ENCODE data around the gene MSANTD3.

Gene MSANTD3

DNA sequence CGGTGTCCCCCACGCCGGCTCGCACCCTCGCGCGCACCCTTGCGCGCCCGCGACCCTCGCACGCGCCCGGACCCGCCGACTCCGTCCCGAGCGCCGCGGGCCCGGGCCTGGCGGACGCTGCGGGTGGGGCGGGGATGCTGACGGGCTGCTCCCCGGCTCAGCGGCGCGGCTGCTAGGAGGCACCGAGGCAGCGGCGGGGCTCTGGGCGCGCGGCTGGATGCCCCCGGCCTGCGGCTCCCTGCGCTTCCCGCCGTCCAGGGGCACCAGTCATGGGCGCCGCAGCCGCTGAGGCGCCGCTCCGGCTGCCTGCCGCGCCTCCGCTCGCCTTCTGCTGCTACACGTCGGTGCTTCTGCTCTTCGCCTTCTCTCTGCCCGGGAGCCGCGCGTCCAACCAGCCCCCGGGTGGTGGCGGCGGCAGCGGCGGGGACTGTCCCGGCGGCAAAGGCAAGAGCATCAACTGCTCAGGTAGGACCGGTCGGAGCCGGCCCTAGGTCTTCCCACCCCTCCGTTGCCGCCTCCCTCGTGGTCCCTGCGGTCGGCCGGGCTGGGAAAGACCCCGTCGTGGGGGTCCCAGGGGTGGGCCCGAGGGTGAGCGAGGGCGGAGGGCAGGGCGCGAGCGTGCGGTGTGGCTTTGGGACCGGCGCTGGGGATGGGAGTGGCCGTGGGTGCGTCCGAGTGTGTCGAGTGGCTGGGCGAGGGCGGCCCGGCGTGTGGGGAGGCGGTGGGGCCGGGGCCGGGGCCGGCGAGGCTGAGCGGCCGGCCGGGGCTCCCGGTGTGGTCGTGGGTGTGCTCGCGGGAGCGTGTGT is 46.5 kb downstream of the MSANTD3 start:
- no peak for DNase-seq
- TF ChIP-seq, protein P1, sequence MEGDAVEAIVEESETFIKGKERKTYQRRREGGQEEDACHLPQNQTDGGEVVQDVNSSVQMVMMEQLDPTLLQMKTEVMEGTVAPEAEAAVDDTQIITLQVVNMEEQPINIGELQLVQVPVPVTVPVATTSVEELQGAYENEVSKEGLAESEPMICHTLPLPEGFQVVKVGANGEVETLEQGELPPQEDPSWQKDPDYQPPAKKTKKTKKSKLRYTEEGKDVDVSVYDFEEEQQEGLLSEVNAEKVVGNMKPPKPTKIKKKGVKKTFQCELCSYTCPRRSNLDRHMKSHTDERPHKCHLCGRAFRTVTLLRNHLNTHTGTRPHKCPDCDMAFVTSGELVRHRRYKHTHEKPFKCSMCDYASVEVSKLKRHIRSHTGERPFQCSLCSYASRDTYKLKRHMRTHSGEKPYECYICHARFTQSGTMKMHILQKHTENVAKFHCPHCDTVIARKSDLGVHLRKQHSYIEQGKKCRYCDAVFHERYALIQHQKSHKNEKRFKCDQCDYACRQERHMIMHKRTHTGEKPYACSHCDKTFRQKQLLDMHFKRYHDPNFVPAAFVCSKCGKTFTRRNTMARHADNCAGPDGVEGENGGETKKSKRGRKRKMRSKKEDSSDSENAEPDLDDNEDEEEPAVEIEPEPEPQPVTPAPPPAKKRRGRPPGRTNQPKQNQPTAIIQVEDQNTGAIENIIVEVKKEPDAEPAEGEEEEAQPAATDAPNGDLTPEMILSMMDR (IDR thresholded peaks at IDR 0.05; ENCODE audit: borderline replicate concordance, extremely low read depth, low read length, poor library complexity, severe bottlenecking), result no peak
- no peak for TF ChIP-seq EZH2 (IDR thresholded peaks at IDR 0.05; ENCODE audit: borderline replicate concordance, low read depth, low read length, severe bottlenecking)
- Histone ChIP-seq H3K4me1 (ENCODE audit: insufficient read depth, low read length) (no peaks in the 10 kb centered on the region), H3K4me2 (ENCODE audit: insufficient read depth, low read length) (no peak overlapping the region), H3K9me3 (ENCODE audit: insufficient read depth, low read length, severe bottlenecking) (no peaks in the 10 kb centered on the region), H3K36me3 (ENCODE audit: insufficient read depth, low read length) (no peaks in the 10 kb centered on the region), H2AFZ (ENCODE audit: low read depth, low read length) (no peak overlapping the region), H4K20me1 (ENCODE audit: insufficient read depth, low read length) (no peaks in the 10 kb centered on the region), H3K79me2 (ENCODE audit: insufficient read depth, low read length) (no peaks in the 10 kb centered on the region), H3K27ac (ENCODE audit: low read length) (no peak overlapping the region), H3K27me3 (ENCODE audit: insufficient read depth, low read length, poor library complexity) (peaks cover 3% of the 10 kb centered on the region), H3K9ac (ENCODE audit: low read depth, low read length) (no peak overlapping the region), H3K4me3 (ENCODE audit: low read depth in 1 of 2, low read length in 2 of 2) (no peak overlapping the region)
- ATAC-seq (ENCODE audit: insufficient read depth, low read depth), result no peak; the same call in 2 of the 3 replicates

DNA sequence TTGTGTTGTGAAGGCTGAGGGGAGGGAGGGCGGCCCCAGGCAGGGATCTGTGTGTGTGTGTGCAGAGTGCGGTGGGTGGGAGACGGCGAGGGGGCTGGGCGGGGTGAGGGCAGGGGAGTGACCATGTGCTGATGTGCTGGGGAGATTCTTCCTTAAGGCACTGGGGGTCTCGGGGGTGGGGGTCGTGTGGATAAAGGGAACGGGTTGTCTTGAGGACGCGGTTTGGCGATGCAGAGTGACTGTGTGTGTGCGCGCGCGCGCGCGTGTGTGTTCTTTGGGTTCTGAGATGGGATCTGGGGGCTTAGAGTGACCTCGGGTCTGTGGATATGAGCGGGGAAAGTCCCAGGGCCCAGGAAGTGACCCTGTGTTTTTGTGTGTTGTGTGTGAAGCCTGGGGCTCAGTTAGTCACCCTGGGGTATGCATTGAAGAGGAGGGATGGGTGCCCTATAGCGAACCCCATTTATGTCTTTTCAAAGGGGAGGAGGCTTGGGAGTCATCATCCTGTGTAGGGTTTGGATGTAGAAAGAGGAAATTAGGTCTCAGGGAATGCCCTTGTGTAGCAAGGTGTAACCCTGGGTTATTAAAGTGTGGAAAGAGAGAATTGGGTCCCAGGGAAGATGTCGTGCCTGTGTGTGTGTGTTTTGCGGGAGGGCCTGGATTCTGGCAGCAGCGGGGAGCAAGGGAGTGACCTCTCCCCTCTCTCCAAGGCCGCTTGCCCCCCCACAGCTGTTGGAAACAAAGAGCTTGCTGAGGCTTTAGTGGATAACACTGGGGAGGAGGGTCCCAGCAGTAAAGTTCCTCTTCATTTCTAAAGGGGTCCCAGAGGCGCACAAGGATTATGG is 47.4 kb downstream of the MSANTD3 start:
- Histone ChIP-seq H3K4me3 (ENCODE audit: low read depth in 1 of 2, low read length in 2 of 2) (no peak overlapping the region), H4K20me1 (ENCODE audit: insufficient read depth, low read length) (no peaks in the 10 kb centered on the region), H3K79me2 (ENCODE audit: insufficient read depth, low read length) (no peaks in the 10 kb centered on the region), H3K36me3 (ENCODE audit: insufficient read depth, low read length) (no peaks in the 10 kb centered on the region), H3K27me3 (ENCODE audit: insufficient read depth, low read length, poor library complexity) (peaks cover 3% of the 10 kb centered on the region), H2AFZ (ENCODE audit: low read depth, low read length) (no peak overlapping the region), H3K4me2 (ENCODE audit: insufficient read depth, low read length) (no peak overlapping the region), H3K4me1 (ENCODE audit: insufficient read depth, low read length) (no peaks in the 10 kb centered on the region), H3K9me3 (ENCODE audit: insufficient read depth, low read length, severe bottlenecking) (no peaks in the 10 kb centered on the region), H3K27ac (ENCODE audit: low read length) (no peak overlapping the region), H3K9ac (ENCODE audit: low read depth, low read length) (no peak overlapping the region)
- TF ChIP-seq, protein P1 (IDR thresholded peaks at IDR 0.05; ENCODE audit: borderline replicate concordance, extremely low read depth, low read length, poor library complexity, severe bottlenecking), result no peak
- no peak for TF ChIP-seq EZH2 (IDR thresholded peaks at IDR 0.05; ENCODE audit: borderline replicate concordance, low read depth, low read length, severe bottlenecking)
- DNase-seq (no peak), ATAC-seq (ENCODE audit: insufficient read depth, low read depth) (no peak)

DNA sequence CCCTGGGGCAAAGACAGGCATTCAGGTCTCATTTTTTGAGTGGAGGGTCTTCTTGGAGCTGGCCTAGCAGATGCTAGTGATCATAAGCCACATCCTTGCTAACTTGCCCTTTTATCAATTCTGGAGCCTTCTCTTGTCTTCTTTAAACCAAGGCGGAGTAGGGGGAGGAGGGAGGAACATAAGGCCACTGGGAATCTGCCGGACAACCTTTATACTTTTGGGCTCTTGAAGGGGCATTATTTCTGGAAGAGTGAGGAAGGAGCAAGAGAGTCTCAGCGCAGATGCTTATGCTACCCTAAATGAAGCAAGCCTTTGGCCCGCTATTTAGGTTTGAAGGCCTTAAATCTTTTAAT is 48.0 kb downstream of the MSANTD3 start:
- no peaks in the 10 kb centered on the region for H3K9me3 ChIP-seq (ENCODE audit: insufficient read depth, low read length, severe bottlenecking)
- H3K4me1 ChIP-seq (ENCODE audit: insufficient read depth, low read length), result no peaks in the 10 kb centered on the region
- H3K36me3 ChIP-seq (ENCODE audit: insufficient read depth, low read length), result no peaks in the 10 kb centered on the region
- no peaks in the 10 kb centered on the region for H3K79me2 ChIP-seq (ENCODE audit: insufficient read depth, low read length)
- ATAC-seq (ENCODE audit: insufficient read depth, low read depth), result no peak
- H3K4me3 ChIP-seq (ENCODE audit: low read depth in 1 of 2, low read length in 2 of 2), result no peak overlapping the region
- peaks cover 3% of the 10 kb centered on the region for H3K27me3 ChIP-seq (ENCODE audit: insufficient read depth, low read length, poor library complexity)
- no peak overlapping the region for H3K9ac ChIP-seq (ENCODE audit: low read depth, low read length)
- no peaks in the 10 kb centered on the region for H4K20me1 ChIP-seq (ENCODE audit: insufficient read depth, low read length)
- no peak for DNase-seq
- H3K4me2 ChIP-seq (ENCODE audit: insufficient read depth, low read length), result no peak overlapping the region
- H3K27ac ChIP-seq (ENCODE audit: low read length), result no peak overlapping the region
- H2AFZ ChIP-seq (ENCODE audit: low read depth, low read length), result no peak overlapping the region
- TF ChIP-seq, protein P1 (IDR thresholded peaks at IDR 0.05; ENCODE audit: borderline replicate concordance, extremely low read depth, low read length, poor library complexity, severe bottlenecking), result no peak
- TF ChIP-seq EZH2 (IDR thresholded peaks at IDR 0.05; ENCODE audit: borderline replicate concordance, low read depth, low read length, severe bottlenecking), result no peak
